Psoas muscle (tissue), 8 donors: Measurements from ENCODE around the gene HECW1. TPM values are rescaled to one million over a fixed set of nuclear protein-coding genes. Genes with fewer than 3 reads are reported as not detected.
A peak's percentile ranks its signal among the peaks of the same experiment; 100 is the strongest.
"Not testable (repeated sequence)": the region's sequence is repeated elsewhere in the genome, so short reads cannot be mapped to it uniquely, and the experiment has no call there.

Experiments used
- ATAC-seq, 4 donors: fragments of 200-7000 bp; cut with Tn5 transposase; one replicate each; pipeline ENCODE4 v1.9.1; 2020; ENCODE audit warnings: moderate library complexity in 3 of 4, mild to moderate bottlenecking in 2 of 4
- DNase-seq, 2 donors: peaks; one replicate each; pipeline ENCODE4 v3.0.0-alpha.2; 2020
- H3K27ac ChIP-seq: fragments of 200-600 bp; one replicate; pipeline ENCODE4 v1.8.0; 2022
- H3K27me3 ChIP-seq, 3 donors: fragments of 200-600 bp in 1 of 3; one replicate each; pipeline versions ENCODE4 v1.6.1 to v1.8.0; 2013 to 2022; ENCODE audit warnings: low read length in 2 of 3, mild to moderate bottlenecking in 2 of 3, moderate library complexity in 1 of 3; ENCODE audit not compliant: insufficient read depth in 3 of 3
- H3K36me3 ChIP-seq, 2 donors: fragments of 200-600 bp in 1 of 2; one replicate each; pipeline versions ENCODE4 v1.6.1 to v1.8.0; 2013 to 2022; ENCODE audit warnings: low read depth in 1 of 2, mild to moderate bottlenecking in 1 of 2, moderate library complexity in 1 of 2; ENCODE audit not compliant: insufficient read depth in 1 of 2
- H3K4me1 ChIP-seq: fragments of 200-600 bp; one replicate; pipeline ENCODE4 v1.8.0; 2022
- H3K4me3 ChIP-seq: fragments of 200-600 bp; one replicate; pipeline ENCODE4 v1.8.0; 2022; ENCODE audit warnings: mild to moderate bottlenecking
- H3K9me3 ChIP-seq: fragments of 200-600 bp; one replicate; pipeline ENCODE4 v1.8.0; 2022
- CTCF ChIP-seq: fragments of 200-600 bp; IDR thresholded peaks from one replicate; pipeline ENCODE4 v1.8.0; 2022; ENCODE audit warnings: antibody characterized with exemption
- WGBS, 3 donors: extraction: QIAGEN DNeasy Blood & Tissue Kit; methylation state at CpG; one replicate each; pipeline versions ENCODE4 v1.1.6 to v1.1.7; 2013; 5-methylcytosine and 5-hydroxymethylcytosine counted together
- intact Hi-C, 2 donors: fragments of 100-400 bp; cut with DNase I; formaldehyde crosslinking; loops; one replicate each; pipeline versions ENCODE4 v1.11.0 to v1.14.2; 2022
- polyA plus RNA-seq, 3 donors: library from polyadenylated mRNA; stranded (reverse); fragments of 200-250 nt; gene quantifications; one replicate each; pipeline ENCODE4 v1.2.3, GENCODE V29; 2013
- total RNA-seq, 4 donors: library from RNA; stranded (reverse); fragmentation: NEBNext Ultra II Directional in 2 of 4; extraction: Animal tissue kit (Norgen Biotek cat#: 25700) in 2 of 4; gene quantifications; one replicate each; pipeline versions ENCODE4 v1.2.1 to v1.2.4, GENCODE V29; 2021 to 2023
- donor health status: healthy with polysubstance abuse.
- donor health status: DM: no; HTN: no; CAD: no; lungs with moderate emphysema.
- donor health status: Bipolar disorder and iron deficiency.
- donor health status: healthy.
- donor health status: DM: yes; HTN: yes; CAD: no.
- donor health status: DM: no; HTN: no; CAD: no.
- donor health status: DM: no; HTN: no; CAD: no.
- donor health status: DM: yes; HTN: yes; CAD: no.

HECW1 gene
- total and polyA plus RNA-seq, 7 donors = 0.07 to 2.8 (median 1.0) TPM

GRCh38 chr7:43572516-43573049, 460.1 kb downstream of the HECW1 start:
- Histone ChIP-seq H3K27ac (no peak overlapping the region), H3K36me3 (no peaks in the 10 kb centered on the region), H3K4me1 (no peaks in the 10 kb centered on the region), H3K9me3 (no peaks in the 10 kb centered on the region), H3K27me3 (no peaks in the 10 kb centered on the region), H3K4me3 (no peak overlapping the region)
- intact Hi-C loops = no loop called here
- WGBS, 3 donors = 43 to 53% (median 48%) methylated on average over 1 of the region's 1 CpG
- TF ChIP-seq CTCF = no peak
- ATAC-seq (peak; percentile 56 to 75 (median 66)), DNase-seq (no peak)

DNA sequence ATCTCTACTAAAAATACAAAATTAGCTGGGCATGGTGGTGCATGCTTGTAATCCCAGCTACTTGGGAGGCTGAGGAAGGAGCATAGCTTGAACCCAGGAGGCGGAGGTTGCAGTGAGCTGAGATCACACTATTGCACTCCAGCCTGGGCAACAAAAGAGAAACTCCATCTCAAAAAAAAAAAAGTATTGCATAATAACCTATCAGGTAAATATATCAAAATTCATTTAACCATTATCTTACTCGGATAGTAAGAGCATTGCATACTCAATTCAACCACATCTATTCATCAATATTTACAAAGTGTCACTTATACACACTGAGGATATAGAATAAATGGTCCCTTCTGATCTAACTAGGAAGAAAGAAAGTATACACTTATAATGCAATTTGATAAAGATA, 461.4 kb downstream of the HECW1 start:
- H3K9me3 ChIP-seq, H3K27ac ChIP-seq, H3K4me3 ChIP-seq, intact Hi-C loops, DNase-seq, H3K27me3 ChIP-seq, ATAC-seq, H3K4me1 ChIP-seq, H3K36me3 ChIP-seq: not testable (repeated sequence)
- WGBS, 3 donors = 95 to 97% (median 95%) methylated on average over 2 of the region's 2 CpGs

GRCh38 chr7:43575506-43575905, 463.1 kb downstream of the HECW1 start:
- H3K4me3 ChIP-seq = no peak overlapping the region
- H3K4me1 ChIP-seq = no peaks in the 10 kb centered on the region
- TF ChIP-seq CTCF = no peak
- H3K36me3 ChIP-seq = no peaks in the 10 kb centered on the region
- DNase-seq (no peak), ATAC-seq (no peak)
- 86 to 90% (median 89%) methylated on average over 6 of the region's 6 CpGs for WGBS, 3 donors
- H3K9me3 ChIP-seq = no peaks in the 10 kb centered on the region
- no peaks in the 10 kb centered on the region for H3K27me3 ChIP-seq
- intact Hi-C loops = no loop called here
- H3K27ac ChIP-seq = no peak overlapping the region

DNA sequence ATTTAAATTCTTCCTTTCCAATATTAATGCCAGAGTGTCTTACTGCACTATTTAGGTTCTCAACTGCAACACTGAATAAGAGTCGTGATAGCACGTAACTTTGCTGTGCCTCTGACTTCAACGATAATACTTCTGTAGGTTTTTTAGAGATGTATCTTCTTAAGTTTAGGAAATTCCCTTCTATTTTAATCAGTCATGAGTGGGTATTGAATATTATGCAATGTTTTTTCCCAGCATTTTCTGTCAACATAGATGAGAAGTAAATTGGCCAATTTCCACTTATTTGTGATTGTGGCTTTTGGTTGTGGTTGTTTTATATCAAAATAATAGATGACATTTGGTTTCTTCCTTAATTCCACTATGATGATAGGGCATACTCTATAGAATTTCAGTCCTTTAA, 463.8 kb downstream of the HECW1 start:
- ATAC-seq = no peak
- TF ChIP-seq CTCF = no peak
- intact Hi-C loops = no loop called here

DNA sequence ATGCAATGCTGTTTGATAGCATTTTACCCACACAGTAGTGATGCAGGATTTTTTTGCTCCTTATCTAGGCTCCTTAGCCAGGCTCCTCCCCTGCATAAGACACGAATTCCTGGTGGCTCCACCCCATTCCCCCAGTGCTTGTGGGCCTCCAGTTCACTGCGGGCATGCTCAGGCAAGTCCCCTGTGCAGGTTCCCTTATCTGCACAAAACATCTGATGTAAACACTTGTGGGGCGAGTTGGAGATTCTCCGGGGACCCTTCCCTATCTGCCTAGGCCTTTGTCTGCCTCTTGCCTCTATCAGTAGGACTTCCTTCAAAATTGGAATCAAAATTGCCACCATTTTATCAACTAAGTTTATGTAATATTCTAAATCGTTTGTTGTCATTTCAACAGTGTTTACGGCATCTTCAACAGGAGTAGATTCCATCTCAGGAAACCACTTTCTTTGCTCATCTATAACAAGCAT, 465.1 kb downstream of the HECW1 start:
- Histone ChIP-seq H3K9me3 (no peaks in the 10 kb centered on the region), H3K4me3 (no peak overlapping the region), H3K27me3 (no peaks in the 10 kb centered on the region), H3K4me1 (no peaks in the 10 kb centered on the region), H3K36me3 (no peaks in the 10 kb centered on the region), H3K27ac (no peak overlapping the region)
- TF ChIP-seq CTCF = no peak
- 70 to 76% (median 73%) methylated on average over 6 of the region's 6 CpGs for WGBS, 3 donors
- ATAC-seq (no peak), DNase-seq (no peak)
- intact Hi-C loops = no loop called here

More for the DNA sequence above, 463.8 kb downstream of the HECW1 start:
- H3K4me1 ChIP-seq = no peaks in the 10 kb centered on the region
- no peak overlapping the region for H3K4me3 ChIP-seq
- no peaks in the 10 kb centered on the region for H3K36me3 ChIP-seq
- no peaks in the 10 kb centered on the region for H3K27me3 ChIP-seq
- no peaks in the 10 kb centered on the region for H3K9me3 ChIP-seq
- 91 to 98% (median 94%) methylated on average over 3 of the region's 3 CpGs for WGBS, 3 donors
- no peak overlapping the region for H3K27ac ChIP-seq
- no peak for DNase-seq
